ENCODE measurements around the gene FKRP. TPM values are rescaled to one million over a fixed set of nuclear protein-coding genes. Genes with fewer than 3 reads are reported as not detected.
"Not testable (repeated sequence)": the region's sequence is repeated elsewhere in the genome, so short reads cannot be mapped to it uniquely, and the experiment has no call there.

Gene FKRP
- total RNA-seq, 1 donor from 2014 or later, result 20.6 TPM

GRCh38 chr19:46755077-46755852 is 9.4 kb downstream of the FKRP start:
- intact Hi-C loops (cut with micrococcal nuclease), result no loop called here

DNA sequence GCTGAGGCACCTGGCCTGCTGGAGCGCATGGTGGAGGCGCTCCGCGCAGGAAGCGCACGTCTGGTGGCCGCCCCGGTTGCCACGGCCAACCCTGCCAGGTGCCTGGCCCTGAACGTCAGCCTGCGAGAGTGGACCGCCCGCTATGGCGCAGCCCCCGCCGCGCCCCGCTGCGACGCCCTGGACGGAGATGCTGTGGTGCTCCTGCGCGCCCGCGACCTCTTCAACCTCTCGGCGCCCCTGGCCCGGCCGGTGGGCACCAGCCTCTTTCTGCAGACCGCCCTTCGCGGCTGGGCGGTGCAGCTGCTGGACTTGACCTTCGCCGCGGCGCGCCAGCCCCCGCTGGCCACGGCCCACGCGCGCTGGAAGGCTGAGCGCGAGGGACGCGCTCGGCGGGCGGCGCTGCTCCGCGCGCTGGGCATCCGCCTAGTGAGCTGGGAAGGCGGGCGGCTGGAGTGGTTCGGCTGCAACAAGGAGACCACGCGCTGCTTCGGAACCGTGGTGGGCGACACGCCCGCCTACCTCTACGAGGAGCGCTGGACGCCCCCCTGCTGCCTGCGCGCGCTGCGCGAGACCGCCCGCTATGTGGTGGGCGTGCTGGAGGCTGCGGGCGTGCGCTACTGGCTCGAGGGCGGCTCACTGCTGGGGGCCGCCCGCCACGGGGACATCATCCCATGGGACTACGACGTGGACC is 10.1 kb downstream of the FKRP start:
- intact Hi-C loops (cut with micrococcal nuclease), result no loop called here

DNA sequence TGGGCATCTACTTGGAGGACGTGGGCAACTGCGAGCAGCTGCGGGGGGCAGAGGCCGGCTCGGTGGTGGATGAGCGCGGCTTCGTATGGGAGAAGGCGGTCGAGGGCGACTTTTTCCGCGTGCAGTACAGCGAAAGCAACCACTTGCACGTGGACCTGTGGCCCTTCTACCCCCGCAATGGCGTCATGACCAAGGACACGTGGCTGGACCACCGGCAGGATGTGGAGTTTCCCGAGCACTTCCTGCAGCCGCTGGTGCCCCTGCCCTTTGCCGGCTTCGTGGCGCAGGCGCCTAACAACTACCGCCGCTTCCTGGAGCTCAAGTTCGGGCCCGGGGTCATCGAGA is 10.7 kb downstream of the FKRP start:
- intact Hi-C loops (cut with micrococcal nuclease), result no loop called here

- intact Hi-C loops (cut with micrococcal nuclease), result no loop called here
Observed at GRCh38 chr19:46759206-46759605, 13.3 kb downstream of the FKRP start.

DNA sequence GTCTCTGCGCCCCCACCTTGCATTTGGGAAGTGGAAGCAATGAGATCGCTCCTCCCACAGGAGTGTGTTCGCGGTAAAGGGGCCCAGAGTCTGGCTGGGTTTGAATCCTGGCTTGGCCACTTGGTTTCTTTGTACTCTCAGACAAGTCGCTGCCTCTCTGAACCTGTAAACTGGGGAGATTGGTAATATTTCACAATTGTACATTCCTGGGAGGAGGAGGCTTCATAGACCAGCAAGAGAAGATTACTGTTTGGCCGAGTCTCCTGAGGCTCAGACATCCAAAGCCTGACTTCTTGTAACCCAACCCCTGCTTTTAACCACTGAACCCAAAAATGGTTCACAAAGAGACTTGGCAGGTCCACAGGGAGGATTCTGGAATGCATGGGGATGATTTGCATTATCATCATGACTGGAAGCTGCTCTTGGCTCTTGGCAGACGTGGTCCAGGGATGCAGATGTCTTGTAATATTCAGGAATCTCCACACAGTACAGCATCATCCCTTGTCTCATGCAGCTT is 14.0 kb downstream of the FKRP start:
- intact Hi-C loops (cut with micrococcal nuclease), result no loop called here

DNA sequence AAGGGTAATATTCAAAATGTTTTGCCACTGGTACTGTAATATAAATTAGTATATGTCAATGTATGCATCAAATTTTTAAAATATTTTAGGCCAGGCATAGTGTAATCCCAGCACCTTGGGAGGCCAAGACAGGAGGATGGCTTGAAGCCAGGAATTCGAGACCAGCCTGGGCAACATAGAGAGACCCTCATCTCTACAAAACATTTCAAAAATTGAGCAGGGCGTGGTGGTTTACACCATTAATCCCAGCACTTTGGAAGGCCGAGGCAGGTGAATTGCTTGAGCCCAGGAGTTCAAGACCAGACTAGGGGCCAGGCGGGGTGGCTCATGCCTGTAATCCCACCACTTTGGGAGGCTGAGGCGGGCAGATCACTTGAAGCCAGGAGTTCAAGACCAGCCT is 14.5 kb downstream of the FKRP start:
- intact Hi-C loops (cut with micrococcal nuclease), result no loop called here

DNA sequence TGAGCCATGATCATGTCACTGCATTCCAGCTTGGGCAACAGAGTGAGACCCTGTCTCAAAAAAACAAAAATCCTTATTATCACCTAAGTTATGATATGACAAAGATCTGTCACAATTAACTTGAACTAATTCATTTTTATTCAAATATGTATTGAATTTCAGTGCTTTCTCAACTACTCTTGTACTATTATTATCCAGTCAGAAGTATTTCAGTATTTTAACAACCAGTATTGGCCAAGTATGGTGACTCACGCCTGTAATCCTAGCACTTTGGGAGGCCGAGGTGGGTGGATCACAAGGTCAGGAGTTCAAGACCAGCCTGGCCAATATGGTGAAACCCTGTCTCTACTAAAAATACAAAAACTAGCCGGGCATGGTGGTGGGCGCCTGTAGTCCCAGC is 15.0 kb downstream of the FKRP start:
- intact Hi-C loops (cut with micrococcal nuclease), result not testable (repeated sequence)

DNA sequence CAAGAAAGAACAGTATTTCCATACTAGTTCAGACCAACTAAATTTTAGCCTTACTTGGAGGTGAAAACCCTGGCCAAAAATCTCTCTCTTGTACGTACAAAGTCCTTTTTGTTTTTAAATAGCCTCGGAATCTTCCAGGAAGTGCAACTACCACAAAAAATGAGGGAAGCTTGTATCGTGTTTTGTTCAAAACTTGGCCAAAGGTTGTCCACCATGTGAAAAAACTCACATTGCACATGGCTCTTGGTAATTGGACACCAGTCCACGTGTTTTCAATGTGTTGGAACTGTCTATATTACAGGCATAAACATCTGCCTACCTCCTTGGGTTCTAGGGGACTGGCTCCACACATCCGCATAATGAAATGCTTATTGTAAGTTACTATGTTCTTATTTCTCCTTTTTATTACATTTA is 15.6 kb downstream of the FKRP start:
- intact Hi-C loops (cut with micrococcal nuclease), result no loop called here

- intact Hi-C loops (cut with micrococcal nuclease), result no loop called here
Observed at GRCh38 chr19:46762245-46762890, 16.5 kb downstream of the FKRP start.

DNA sequence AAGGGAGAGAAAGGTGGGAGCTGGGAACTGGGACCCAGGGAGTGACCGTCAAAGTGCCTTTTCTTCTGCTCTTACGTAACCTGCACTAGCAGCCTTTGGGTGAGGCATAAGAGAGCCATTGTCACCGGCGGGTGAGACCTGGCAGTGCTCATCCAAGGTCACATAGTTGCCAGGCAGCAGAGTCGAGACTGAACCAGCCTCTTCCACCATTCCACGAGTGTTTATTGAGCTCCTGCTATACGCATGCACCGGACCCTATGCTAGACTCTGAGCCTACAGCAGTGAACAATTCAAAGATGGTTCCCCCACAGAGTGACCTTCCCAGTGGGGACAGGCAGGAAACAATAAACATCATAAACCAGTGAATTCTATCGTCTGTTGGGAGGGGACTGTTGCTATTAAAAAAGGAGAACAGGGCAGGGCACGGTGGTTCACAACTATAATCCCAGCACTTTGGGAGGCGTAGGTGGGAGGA is 19.0 kb downstream of the FKRP start:
- intact Hi-C loops (cut with micrococcal nuclease), result no loop called here

DNA sequence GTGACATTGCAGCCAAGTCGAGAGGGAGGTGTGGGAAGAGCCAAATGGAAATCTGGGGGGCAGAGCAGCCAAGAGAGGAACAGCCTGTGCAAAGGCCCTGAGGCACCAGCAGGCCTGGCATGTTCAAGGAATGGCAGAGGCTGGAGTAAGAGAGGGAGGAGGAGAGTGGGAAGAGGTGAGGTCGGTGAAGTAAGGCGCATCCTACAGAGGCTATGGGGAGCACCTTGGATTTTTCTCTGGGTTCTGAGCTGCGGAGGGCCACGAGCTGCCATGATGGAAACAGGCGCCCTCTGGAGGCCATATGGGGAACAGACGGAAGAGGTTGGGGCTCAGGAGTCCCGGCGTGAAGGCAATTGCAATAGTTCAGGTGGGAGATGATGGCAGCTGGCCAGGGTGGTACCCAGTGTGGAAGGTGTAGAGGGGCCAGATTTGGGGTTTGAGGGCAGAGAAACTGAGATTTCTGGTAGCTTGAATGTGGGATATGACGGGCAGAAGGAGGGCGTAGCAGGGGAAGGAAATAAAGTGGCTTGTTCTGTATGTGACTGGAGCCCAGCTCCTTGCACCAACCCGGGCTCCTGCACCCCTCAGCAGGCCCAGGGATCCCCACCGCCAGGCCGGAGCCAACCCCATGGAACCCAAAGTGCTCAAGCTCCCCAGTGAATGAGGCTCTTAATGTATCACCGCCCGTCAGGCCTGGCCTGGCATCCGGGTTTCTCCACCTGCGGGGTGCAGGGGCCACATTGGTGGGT is 20.9 kb downstream of the FKRP start:
- intact Hi-C loops (cut with micrococcal nuclease), result no loop called here

GRCh38 chr19:46768746-46769145 is 22.9 kb downstream of the FKRP start:
- intact Hi-C loops (cut with micrococcal nuclease), result not testable (repeated sequence)

DNA sequence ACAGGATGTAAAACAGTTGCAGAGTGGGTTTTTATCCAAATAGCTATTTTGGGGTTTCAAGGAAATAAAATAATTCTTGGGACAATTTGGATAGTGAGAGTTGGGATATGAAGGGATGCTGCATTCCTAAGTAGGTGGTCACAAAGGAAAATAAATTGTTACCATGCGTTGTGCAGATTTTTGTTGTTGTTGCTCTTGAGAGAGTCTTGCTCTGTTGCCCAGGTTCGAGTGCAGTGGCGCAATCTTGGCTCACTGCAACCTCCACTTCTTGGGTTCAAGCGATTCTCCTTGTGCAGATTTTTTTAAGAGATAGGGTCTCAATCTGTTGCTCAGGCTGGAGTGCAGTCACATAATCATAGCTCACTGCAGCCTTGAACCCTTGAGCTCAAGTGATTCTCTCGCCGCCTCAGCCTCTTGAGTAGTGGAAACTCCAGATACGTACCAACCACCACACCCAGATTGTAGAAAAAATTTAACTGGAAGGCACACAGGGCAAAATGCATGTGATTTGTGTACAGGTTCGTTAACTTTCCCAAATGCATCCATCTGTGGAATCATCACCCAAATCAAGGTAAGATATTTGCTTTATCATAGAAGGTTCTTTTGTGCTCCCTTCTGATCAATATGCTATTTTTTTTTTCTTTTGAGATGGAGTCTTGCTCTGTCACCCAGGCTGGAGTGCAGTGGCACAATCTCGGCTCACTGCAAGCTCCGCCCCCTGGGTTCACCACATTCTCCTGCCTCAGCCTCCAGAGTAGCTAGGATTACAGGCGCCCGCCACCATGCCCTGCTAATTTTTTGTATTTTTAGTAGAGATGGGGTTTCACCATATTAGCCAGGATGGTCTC is 26.5 kb downstream of the FKRP start:
- intact Hi-C loops (cut with micrococcal nuclease), result no loop called here

GRCh38 chr19:46773018-46773399 is 27.2 kb downstream of the FKRP start:
- intact Hi-C loops (cut with micrococcal nuclease), result no loop called here

DNA sequence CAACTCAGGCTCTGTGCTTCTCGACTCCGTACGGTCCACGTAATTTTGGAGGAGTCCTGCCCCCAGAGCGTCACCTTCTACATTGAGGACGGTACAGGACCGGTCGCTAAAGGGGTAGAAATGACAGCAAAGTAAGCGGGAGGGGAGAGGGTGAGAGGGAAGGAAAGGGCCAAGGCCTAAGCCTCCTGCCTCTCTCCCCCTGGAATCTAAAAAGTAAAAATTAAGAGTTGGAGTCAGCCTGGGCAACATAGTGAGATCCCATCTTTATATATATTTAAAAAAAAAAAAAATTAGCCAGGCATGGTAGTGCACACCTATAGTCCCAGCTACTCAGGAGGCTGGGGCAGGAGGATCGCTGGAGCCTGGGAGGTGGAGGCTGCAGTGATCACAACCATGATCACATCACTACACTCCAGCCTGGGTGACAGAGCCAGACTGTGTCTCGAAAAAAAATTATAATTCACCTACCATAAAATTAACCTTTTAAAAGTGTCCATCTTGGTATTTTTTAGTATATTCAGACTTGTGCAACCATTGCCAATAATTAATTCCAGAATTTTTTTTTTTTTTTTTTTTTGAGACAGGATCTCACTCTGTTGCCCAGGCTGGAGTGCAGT is 29.9 kb downstream of the FKRP start:
- intact Hi-C loops (cut with micrococcal nuclease), result no loop called here

- intact Hi-C loops (cut with micrococcal nuclease), result no loop called here
Observed at GRCh38 chr19:46776927-46777911, 31.4 kb downstream of the FKRP start.

DNA sequence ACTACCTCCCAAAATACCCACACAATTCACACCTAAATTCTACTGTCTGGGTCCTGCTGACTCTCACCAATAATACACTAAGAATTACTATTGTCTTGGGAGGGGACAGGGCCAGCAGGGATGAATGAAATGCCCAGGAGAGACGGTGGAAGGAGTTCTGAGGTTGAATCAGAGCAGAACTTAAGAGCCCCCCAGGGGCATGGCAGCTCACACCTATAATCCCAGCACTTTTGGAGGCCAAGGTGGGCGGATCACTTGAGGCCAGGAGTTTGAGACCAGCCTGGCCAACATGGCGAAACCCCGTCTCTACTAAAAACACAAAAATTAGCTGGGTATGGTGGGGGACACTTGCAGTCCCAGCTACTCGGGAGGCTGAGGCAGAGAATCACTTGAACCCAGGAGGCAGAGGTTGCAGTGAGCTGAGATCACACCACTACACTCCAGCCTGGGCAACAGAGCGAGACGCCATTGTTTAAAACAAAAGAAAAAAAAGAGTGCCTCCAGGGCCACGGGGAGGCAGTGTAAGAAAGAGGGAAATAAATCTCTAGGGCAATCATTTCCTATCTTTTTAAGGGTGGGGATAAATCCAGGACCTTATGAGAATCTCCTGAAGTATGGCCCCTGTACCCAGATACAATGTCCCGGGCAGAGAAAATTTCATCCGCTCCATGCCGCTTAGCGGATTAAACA is 32.2 kb downstream of the FKRP start:
- intact Hi-C loops (cut with micrococcal nuclease), result not testable (repeated sequence)

- intact Hi-C loops (cut with micrococcal nuclease), result loop anchor here (10.0 kb wide), 1 partner anchor 462 kb away; no protein-coding TSS in a partner anchor
Observed at GRCh38 chr19:46782355-46783019, 36.6 kb downstream of the FKRP start.

All from T-helper 2 cell treated with Interferon-gamma antibody and Interleukin-4, amounts not matched to agents 100 ng/mL and 5 ng/mL, for 36 hours (primary cell).